ENCODE data around the gene ANKHD1. TPM values are rescaled to one million over a fixed set of nuclear protein-coding genes. Genes with fewer than 3 reads are reported as not detected.
"Not testable (repeated sequence)": the region's sequence is repeated elsewhere in the genome, so short reads cannot be mapped to it uniquely, and the experiment has no call there.

ANKHD1 gene
- polyA plus RNA-seq, 4 donors, result 44.2 to 136 (median 61.9) TPM

DNA sequence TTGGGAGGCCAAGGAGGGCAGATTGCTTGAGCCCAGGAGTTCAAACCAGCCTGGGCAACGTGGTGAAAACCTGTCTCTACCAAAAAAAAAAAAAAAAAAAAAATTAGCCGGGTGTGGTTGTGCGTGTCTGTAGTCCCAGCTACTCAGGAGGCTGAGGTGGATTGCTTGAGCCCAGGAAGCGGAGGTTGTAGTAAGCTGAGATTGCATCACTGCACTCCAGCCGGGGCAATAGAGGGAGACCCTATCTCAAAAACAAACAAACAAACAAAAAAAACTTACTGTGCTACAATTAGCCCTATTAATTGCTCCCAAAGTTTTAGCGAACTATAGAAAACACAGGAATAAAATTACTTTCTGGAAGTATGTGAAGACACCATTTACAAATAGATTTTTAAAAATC lies 67.6 kb downstream of the ANKHD1 start:
- WGBS, 3 donors, result 81 to 87% (median 82%) methylated on average over 6 of the region's 6 CpGs
- DNase-seq, result no peak

DNA sequence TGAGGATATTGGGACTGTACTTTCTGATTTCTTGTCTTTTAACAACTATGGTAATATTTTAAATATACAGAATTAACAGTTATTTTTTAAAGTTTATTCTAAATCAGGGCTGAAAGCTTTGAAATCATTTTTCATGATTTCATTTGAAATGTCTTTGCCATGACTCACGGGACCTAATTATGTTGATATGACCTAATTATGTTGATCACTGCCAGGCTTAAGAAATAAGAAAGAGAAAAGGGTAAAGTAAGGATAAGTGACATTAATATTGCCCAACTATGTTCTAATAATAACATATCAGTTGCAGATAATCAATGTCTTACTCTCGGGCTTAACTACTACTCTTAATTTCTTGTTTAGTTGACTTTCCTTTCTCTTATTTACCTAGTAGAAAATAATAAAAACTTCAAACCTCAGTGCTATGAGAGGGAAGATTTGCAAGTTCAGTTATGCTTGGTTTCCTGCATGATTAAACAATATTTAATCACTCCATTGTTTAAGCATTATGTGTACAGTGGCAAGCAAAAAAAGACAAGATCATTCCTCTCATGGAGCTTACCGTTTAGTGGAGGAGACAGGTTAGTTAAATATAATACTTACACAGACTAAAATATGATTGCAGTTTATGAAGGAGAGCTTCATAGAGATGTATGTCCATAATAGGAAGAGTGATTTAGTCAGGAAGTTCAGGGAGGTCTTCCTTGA lies 78.8 kb downstream of the ANKHD1 start:
- WGBS, 3 donors, result 68 to 75% (median 73%) methylated on average over 3 of the region's 3 CpGs
- no peaks in the 10 kb centered on the region for H3K9me3 ChIP-seq (ENCODE audit: control insufficient read depth in 2 of 2, insufficient read depth in 1 of 2, low read depth in 1 of 2, low read length in 1 of 2)
- H3K4me3 ChIP-seq (ENCODE audit: low read depth in 1 of 3, low read length in 3 of 3), result no peak overlapping the region
- no peak for DNase-seq
- FAIRE-seq, result no peak
- no peaks in the 10 kb centered on the region for H3K27me3 ChIP-seq (ENCODE audit: control insufficient read depth in 3 of 3, insufficient read depth in 3 of 3, low read length in 3 of 3)
- no peak overlapping the region for H3K27ac ChIP-seq (ENCODE audit: low read depth in 1 of 3, low read length in 2 of 3)
- no peaks in the 10 kb centered on the region for H3K4me1 ChIP-seq (ENCODE audit: control insufficient read depth in 3 of 3, insufficient read depth in 2 of 3, low read depth in 1 of 3, low read length in 2 of 3)
- H3K36me3 ChIP-seq (ENCODE audit: control insufficient read depth in 3 of 3, insufficient read depth in 2 of 3, low read depth in 1 of 3, low read length in 3 of 3), result peaks cover 4 to 8% (median 5%) of the 10 kb centered on the region in 3 donors

More for the DNA sequence above, 67.6 kb downstream of the ANKHD1 start:
- Histone ChIP-seq H3K4me3 (ENCODE audit: low read depth in 1 of 3, low read length in 3 of 3) (no peak overlapping the region), H3K27ac (ENCODE audit: low read depth in 1 of 3, low read length in 2 of 3) (no peak overlapping the region), H3K36me3 (ENCODE audit: control insufficient read depth in 3 of 3, insufficient read depth in 2 of 3, low read depth in 1 of 3, low read length in 3 of 3) (peaks cover 1 to 23% (median 4%) of the 10 kb centered on the region in 3 donors), H3K9me3 (ENCODE audit: control insufficient read depth in 2 of 2, insufficient read depth in 1 of 2, low read depth in 1 of 2, low read length in 1 of 2) (no peaks in the 10 kb centered on the region), H3K4me1 (ENCODE audit: control insufficient read depth in 3 of 3, insufficient read depth in 2 of 3, low read depth in 1 of 3, low read length in 2 of 3) (no peaks in the 10 kb centered on the region), H3K27me3 (ENCODE audit: control insufficient read depth in 3 of 3, insufficient read depth in 3 of 3, low read length in 3 of 3) (no peaks in the 10 kb centered on the region)
- no peak for FAIRE-seq

DNA sequence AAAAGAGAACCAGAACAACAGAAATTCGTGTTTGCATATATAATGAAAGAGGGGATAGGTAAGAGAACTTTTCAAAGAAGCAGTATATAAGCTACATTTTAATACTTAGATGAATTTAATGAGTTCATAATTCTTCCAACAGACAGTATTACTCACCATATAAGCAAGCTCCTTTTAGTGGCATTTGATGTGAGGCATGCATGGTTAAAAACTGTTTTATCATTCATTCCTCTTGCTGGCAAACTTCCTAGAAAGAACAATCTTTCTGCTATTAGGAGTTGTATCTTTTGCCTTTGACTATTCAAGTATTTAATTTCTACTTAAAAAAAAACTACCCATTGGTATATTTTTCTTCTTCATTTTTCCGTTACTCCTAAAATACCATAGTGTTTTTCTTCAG lies 80.1 kb downstream of the ANKHD1 start:
- FAIRE-seq (no peak), DNase-seq (no peak)
- no peaks in the 10 kb centered on the region for H3K9me3 ChIP-seq (ENCODE audit: control insufficient read depth in 2 of 2, insufficient read depth in 1 of 2, low read depth in 1 of 2, low read length in 1 of 2)
- H3K36me3 ChIP-seq (ENCODE audit: control insufficient read depth in 3 of 3, insufficient read depth in 2 of 3, low read depth in 1 of 3, low read length in 3 of 3), result peaks cover 6 to 12% (median 7%) of the 10 kb centered on the region in 3 donors
- WGBS, 3 donors, result 78 to 87% (median 82%) methylated on average over 2 of the region's 2 CpGs
- H3K27ac ChIP-seq (ENCODE audit: low read depth in 1 of 3, low read length in 2 of 3), result no peak overlapping the region
- H3K4me1 ChIP-seq (ENCODE audit: control insufficient read depth in 3 of 3, insufficient read depth in 2 of 3, low read depth in 1 of 3, low read length in 2 of 3), result no peaks in the 10 kb centered on the region
- no peaks in the 10 kb centered on the region for H3K27me3 ChIP-seq (ENCODE audit: control insufficient read depth in 3 of 3, insufficient read depth in 3 of 3, low read length in 3 of 3)
- H3K4me3 ChIP-seq (ENCODE audit: low read depth in 1 of 3, low read length in 3 of 3), result no peak overlapping the region

DNA sequence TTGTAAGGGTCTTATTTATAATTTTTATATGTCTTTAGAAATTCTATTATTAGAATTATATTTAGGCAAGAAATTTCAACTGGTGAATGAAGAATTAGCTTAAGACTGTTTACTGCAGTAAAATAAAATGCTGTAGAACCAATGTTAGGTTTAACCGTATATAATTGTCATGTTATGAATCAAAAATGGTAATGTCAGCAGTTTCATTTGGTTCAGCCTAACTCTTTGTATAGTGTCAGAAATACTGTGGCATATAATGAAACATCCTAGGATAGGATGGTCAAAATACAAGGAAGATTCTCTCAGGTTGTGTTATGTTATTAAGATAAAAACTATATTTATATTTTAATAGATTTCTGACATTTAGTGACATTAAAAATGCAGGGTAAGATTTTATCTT lies 81.4 kb downstream of the ANKHD1 start:
- H3K9me3 ChIP-seq (ENCODE audit: control insufficient read depth in 2 of 2, insufficient read depth in 1 of 2, low read depth in 1 of 2, low read length in 1 of 2), result no peaks in the 10 kb centered on the region
- FAIRE-seq (no peak), DNase-seq (no peak)
- no peak overlapping the region for H3K27ac ChIP-seq (ENCODE audit: low read depth in 1 of 3, low read length in 2 of 3)
- H3K27me3 ChIP-seq (ENCODE audit: control insufficient read depth in 3 of 3, insufficient read depth in 3 of 3, low read length in 3 of 3), result no peaks in the 10 kb centered on the region
- no peak overlapping the region for H3K4me3 ChIP-seq (ENCODE audit: low read depth in 1 of 3, low read length in 3 of 3)
- WGBS, 3 donors, result 87 to 98% (median 95%) methylated on average over 1 of the region's 1 CpG
- peaks cover 6 to 9% (median 8%) of the 10 kb centered on the region in 3 donors for H3K36me3 ChIP-seq (ENCODE audit: control insufficient read depth in 3 of 3, insufficient read depth in 2 of 3, low read depth in 1 of 3, low read length in 3 of 3)
- H3K4me1 ChIP-seq (ENCODE audit: control insufficient read depth in 3 of 3, insufficient read depth in 2 of 3, low read depth in 1 of 3, low read length in 2 of 3), result no peaks in the 10 kb centered on the region

DNA sequence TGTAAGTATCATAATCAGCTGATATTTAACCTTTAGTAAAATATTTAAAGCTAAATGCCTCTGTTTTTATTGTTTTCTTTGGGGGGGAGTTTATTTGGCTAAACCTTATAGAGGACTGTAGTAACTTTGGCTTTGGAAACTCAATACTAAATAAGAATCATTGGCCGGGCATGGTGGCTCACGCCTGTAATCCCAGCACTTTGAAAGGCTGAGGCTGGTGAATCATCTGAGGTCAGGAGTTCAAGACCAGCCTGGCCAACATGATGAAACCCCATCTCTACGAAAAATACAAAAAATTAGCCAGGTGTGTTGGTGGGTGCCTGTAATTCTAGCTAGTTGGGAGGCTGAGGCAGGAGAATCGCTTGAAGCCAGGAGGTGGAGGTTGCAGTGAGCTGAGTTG lies 86.5 kb downstream of the ANKHD1 start:
- not testable (repeated sequence) for H3K4me3 ChIP-seq (ENCODE audit: low read depth in 1 of 3, low read length in 3 of 3); DNase-seq; H3K4me1 ChIP-seq (ENCODE audit: control insufficient read depth in 3 of 3, insufficient read depth in 2 of 3, low read depth in 1 of 3, low read length in 2 of 3); H3K27me3 ChIP-seq (ENCODE audit: control insufficient read depth in 3 of 3, insufficient read depth in 3 of 3, low read length in 3 of 3); FAIRE-seq; H3K27ac ChIP-seq (ENCODE audit: low read depth in 1 of 3, low read length in 2 of 3); H3K9me3 ChIP-seq (ENCODE audit: control insufficient read depth in 2 of 2, insufficient read depth in 1 of 2, low read depth in 1 of 2, low read length in 1 of 2)
- H3K36me3 ChIP-seq (ENCODE audit: control insufficient read depth in 3 of 3, insufficient read depth in 2 of 3, low read depth in 1 of 3, low read length in 3 of 3), result peaks cover 6 to 26% (median 10%) of the 10 kb centered on the region in 3 donors
- WGBS, 3 donors, result 93 to 96% (median 94%) methylated on average over 4 of the region's 4 CpGs

DNA sequence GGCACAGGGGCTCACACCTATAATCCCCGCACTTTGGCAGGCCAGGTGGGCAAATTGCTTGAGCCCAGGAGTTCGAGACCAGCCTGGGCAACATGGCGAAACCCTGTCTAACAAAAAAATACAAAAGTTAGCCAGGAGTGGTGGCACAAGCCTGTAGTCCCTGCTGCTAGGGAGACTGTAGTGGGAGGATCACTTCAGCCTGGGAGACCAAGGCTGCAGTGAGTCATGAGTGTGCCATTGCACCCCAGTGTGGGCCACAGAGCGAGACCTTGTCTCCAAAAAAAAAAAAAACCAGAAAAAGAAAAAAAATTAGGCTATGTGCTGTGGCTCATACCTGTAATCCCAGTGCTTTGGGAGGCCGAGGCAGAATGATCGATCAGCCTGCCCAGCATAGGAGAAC lies 87.3 kb downstream of the ANKHD1 start:
- Histone ChIP-seq H3K9me3 (ENCODE audit: control insufficient read depth in 2 of 2, insufficient read depth in 1 of 2, low read depth in 1 of 2, low read length in 1 of 2) (no peaks in the 10 kb centered on the region), H3K36me3 (ENCODE audit: control insufficient read depth in 3 of 3, insufficient read depth in 2 of 3, low read depth in 1 of 3, low read length in 3 of 3) (peaks cover 6 to 26% (median 8%) of the 10 kb centered on the region in 3 donors), H3K4me3 (ENCODE audit: low read depth in 1 of 3, low read length in 3 of 3) (no peak overlapping the region), H3K4me1 (ENCODE audit: control insufficient read depth in 3 of 3, insufficient read depth in 2 of 3, low read depth in 1 of 3, low read length in 2 of 3) (no peaks in the 10 kb centered on the region), H3K27me3 (ENCODE audit: control insufficient read depth in 3 of 3, insufficient read depth in 3 of 3, low read length in 3 of 3) (no peaks in the 10 kb centered on the region), H3K27ac (ENCODE audit: low read depth in 1 of 3, low read length in 2 of 3) (no peak overlapping the region)
- DNase-seq (no peak), FAIRE-seq (no peak)
- 94 to 99% (median 97%) methylated on average over 6 of the region's 6 CpGs for WGBS, 3 donors

DNA sequence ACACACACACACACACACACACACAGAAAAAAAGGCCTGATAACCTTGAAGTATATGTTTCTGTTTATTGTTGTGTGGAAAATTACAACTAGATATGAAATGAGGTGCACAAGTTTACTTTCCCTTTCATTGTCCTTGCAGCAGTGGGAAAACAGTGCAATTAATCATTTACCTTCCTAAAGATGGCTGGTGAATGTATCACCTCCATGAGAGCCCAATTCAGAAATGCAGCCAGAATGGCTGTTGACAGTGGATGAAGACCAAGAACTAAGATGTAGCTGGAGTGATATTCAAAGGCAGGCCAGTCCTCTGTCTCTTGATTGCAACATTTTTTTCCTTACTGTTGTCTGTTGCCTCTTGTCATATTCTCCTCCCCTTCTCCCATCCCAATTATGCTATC lies 96.3 kb downstream of the ANKHD1 start:
- Histone ChIP-seq H3K27me3 (ENCODE audit: control insufficient read depth in 3 of 3, insufficient read depth in 3 of 3, low read length in 3 of 3) (no peaks in the 10 kb centered on the region), H3K4me1 (ENCODE audit: control insufficient read depth in 3 of 3, insufficient read depth in 2 of 3, low read depth in 1 of 3, low read length in 2 of 3) (no peaks in the 10 kb centered on the region), H3K27ac (ENCODE audit: low read depth in 1 of 3, low read length in 2 of 3) (no peak overlapping the region), H3K4me3 (ENCODE audit: low read depth in 1 of 3, low read length in 3 of 3) (no peak overlapping the region), H3K36me3 (ENCODE audit: control insufficient read depth in 3 of 3, insufficient read depth in 2 of 3, low read depth in 1 of 3, low read length in 3 of 3) (peaks cover 2 to 15% (median 4%) of the 10 kb centered on the region in 3 donors), H3K9me3 (ENCODE audit: control insufficient read depth in 2 of 2, insufficient read depth in 1 of 2, low read depth in 1 of 2, low read length in 1 of 2) (no peaks in the 10 kb centered on the region)
- no peak for FAIRE-seq
- peak; percentile 7 to 40 for DNase-seq

DNA sequence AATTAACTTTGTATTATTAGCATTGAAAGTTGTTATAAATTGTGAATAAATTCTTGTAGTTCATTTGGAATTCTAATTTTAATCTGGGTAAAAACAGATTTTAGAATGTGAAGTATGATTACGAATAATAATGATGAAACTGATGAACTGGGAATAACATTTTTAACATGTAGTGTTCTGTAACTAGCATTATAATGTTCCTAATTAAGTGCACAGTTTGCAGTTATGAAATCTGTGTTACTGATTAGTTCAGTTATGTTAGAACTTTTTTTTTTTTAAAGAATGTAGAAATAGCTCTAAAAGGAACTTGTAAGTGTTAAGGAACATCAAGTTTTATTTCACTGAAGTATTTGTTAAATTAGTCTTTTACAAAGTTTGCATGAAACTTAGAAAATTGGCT lies 97.0 kb downstream of the ANKHD1 start:
- Histone ChIP-seq H3K4me3 (ENCODE audit: low read depth in 1 of 3, low read length in 3 of 3) (no peak overlapping the region), H3K9me3 (ENCODE audit: control insufficient read depth in 2 of 2, insufficient read depth in 1 of 2, low read depth in 1 of 2, low read length in 1 of 2) (no peaks in the 10 kb centered on the region), H3K27ac (ENCODE audit: low read depth in 1 of 3, low read length in 2 of 3) (no peak overlapping the region), H3K4me1 (ENCODE audit: control insufficient read depth in 3 of 3, insufficient read depth in 2 of 3, low read depth in 1 of 3, low read length in 2 of 3) (no peaks in the 10 kb centered on the region), H3K27me3 (ENCODE audit: control insufficient read depth in 3 of 3, insufficient read depth in 3 of 3, low read length in 3 of 3) (no peaks in the 10 kb centered on the region), H3K36me3 (ENCODE audit: control insufficient read depth in 3 of 3, insufficient read depth in 2 of 3, low read depth in 1 of 3, low read length in 3 of 3) (peaks cover 2 to 14% (median 4%) of the 10 kb centered on the region in 3 donors)
- FAIRE-seq (peak; percentile 59), DNase-seq (no peak)
- WGBS, 3 donors, result 93 to 100% (median 94%) methylated on average over 1 of the region's 1 CpG

DNA sequence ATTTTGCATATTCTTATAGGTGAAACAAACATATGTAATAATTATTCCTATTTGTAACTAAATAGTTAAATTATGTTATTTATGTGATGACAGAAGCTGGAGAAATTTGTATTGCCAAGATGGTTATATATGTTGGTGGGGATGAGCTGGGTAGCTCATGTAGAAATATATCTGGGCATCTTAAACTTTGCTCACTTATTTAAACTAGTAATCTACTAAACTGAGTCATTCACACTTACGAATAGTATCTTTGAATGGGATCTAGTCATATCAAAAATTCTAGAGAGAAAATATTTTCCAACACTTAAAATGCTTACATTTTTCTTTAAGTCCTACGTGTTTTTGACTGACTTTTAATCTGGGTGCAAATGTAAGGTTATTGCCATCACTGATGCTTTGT lies 101.2 kb downstream of the ANKHD1 start:
- Histone ChIP-seq H3K36me3 (ENCODE audit: control insufficient read depth in 3 of 3, insufficient read depth in 2 of 3, low read depth in 1 of 3, low read length in 3 of 3) (peaks cover 0 to 30% (median 5%) of the 10 kb centered on the region in 3 donors), H3K4me1 (ENCODE audit: control insufficient read depth in 3 of 3, insufficient read depth in 2 of 3, low read depth in 1 of 3, low read length in 2 of 3) (no peaks in the 10 kb centered on the region), H3K27ac (ENCODE audit: low read depth in 1 of 3, low read length in 2 of 3) (no peak overlapping the region), H3K27me3 (ENCODE audit: control insufficient read depth in 3 of 3, insufficient read depth in 3 of 3, low read length in 3 of 3) (no peaks in the 10 kb centered on the region), H3K4me3 (ENCODE audit: low read depth in 1 of 3, low read length in 3 of 3) (no peak overlapping the region), H3K9me3 (ENCODE audit: control insufficient read depth in 2 of 2, insufficient read depth in 1 of 2, low read depth in 1 of 2, low read length in 1 of 2) (no peaks in the 10 kb centered on the region)
- FAIRE-seq (no peak), DNase-seq (no peak)
- 86 to 97% (median 89%) methylated on average over 2 of the region's 2 CpGs for WGBS, 3 donors

Data from small intestine (tissue), 7 donors.